ENCODE results near the gene SPSB4. TPM values are rescaled to one million over a fixed set of nuclear protein-coding genes. Genes with fewer than 3 reads are reported as not detected.

SPSB4 gene
- total and polyA plus RNA-seq, 10 of the 15 experiments (the other 5 are each of a cell fraction or from before 2014, with no cell fraction given), result not detected

GRCh38 chr3:141179983-141180382 lies 128.8 kb downstream of the SPSB4 start:
- H4K20me1 ChIP-seq (ENCODE audit: control insufficient read depth, insufficient read depth), result no peaks in the 10 kb centered on the region
- FAIRE-seq (no peak), DNase-seq (ENCODE audit: low read depth, low spot score) (no peak), ATAC-seq (no peak)
- no peak overlapping the region for H3K4me2 ChIP-seq (ENCODE audit: control insufficient read depth, insufficient read depth)
- no peaks in the 10 kb centered on the region for H3K79me2 ChIP-seq (ENCODE audit: control insufficient read depth, insufficient read depth, low read length)
- intact Hi-C loops (cut with micrococcal nuclease; ENCODE audit: unreplicated experiment) (no loop called here), in situ Hi-C loops (cut with MboI) (no loop called here)
- SMC1A ChIA-PET (ENCODE audit: uncharacterized antibody, unreplicated experiment), result no interaction called here
- POLR2A ChIA-PET, result no interaction called here
- BruUV-seq (replicated peaks), result no TSS peak
- CTCF ChIA-PET, result no interaction called here
- H2AFZ ChIP-seq (ENCODE audit: control insufficient read depth, low read depth, low read length), result no peak overlapping the region
- H3K27me3 ChIP-seq (replicated peaks in 1 of 2; ENCODE audit: control insufficient read depth in 2 of 2, insufficient read depth in 2 of 2, low read length in 1 of 2), result 0 out of 4 replicates have a peak, but pooled peaks cover 0 to 2% of the 10 kb centered on the region in 2 experiments
- WGBS (ENCODE audit: insufficient coverage, insufficient replicate concordance, low lambda C conversion rate, missing lambda C conversion rate), result 0% methylated on average over 1 of the region's 1 CpG
- no peaks in the 10 kb centered on the region for H3K9me3 ChIP-seq (replicated peaks; ENCODE audit: control insufficient read depth, insufficient read depth, low read length)
- no peaks in the 10 kb centered on the region for H3K36me3 ChIP-seq (ENCODE audit: control insufficient read depth in 2 of 2, insufficient read depth in 2 of 2, low read length in 1 of 2)
- H3K9ac ChIP-seq (ENCODE audit: control insufficient read depth, insufficient read depth, low read length), result no peak overlapping the region
- RAD21 ChIA-PET (ENCODE audit: unreplicated experiment), result no interaction called here
- no peak overlapping the region for H3K27ac ChIP-seq (ENCODE audit: control insufficient read depth, insufficient read depth)
- no peak overlapping the region for H3K4me3 ChIP-seq
- no peaks in the 10 kb centered on the region for H3K4me1 ChIP-seq (ENCODE audit: control insufficient read depth, insufficient read depth, low read length)
- TF ChIP-seq IRF5 (IDR thresholded peaks at IDR 0.05; ENCODE audit: borderline replicate concordance) (no peak), RELB (IDR thresholded peaks at IDR 0.05; ENCODE audit: low read depth) (no peak), NFYA (IDR thresholded peaks at IDR 0.05; ENCODE audit: borderline replicate concordance, low read depth, low read length) (no peak), RCOR1 (conservative IDR thresholded peaks at IDR 0.05; ENCODE audit: low read depth, low read length) (no peak), ZBED1 (IDR thresholded peaks at IDR 0.05; ENCODE audit: borderline replicate concordance) (no peak), MYB (IDR thresholded peaks at IDR 0.05; ENCODE audit: borderline replicate concordance, low read depth, low read length) (no peak), POLR2A (IDR thresholded peaks at IDR 0.05; ENCODE audit: low read depth, low read length) (no peak), ASH2L (IDR thresholded peaks at IDR 0.05; ENCODE audit: borderline replicate concordance, low read depth) (no peak), RB1 (IDR thresholded peaks at IDR 0.05; ENCODE audit: borderline replicate concordance) (no peak), FOXM1 (IDR thresholded peaks at IDR 0.05; ENCODE audit: low read depth, low read length) (no peak), E2F8 (IDR thresholded peaks at IDR 0.05; ENCODE audit: low read depth, partially characterized antibody) (no peak), ZNF24 (IDR thresholded peaks at IDR 0.05) (no peak), CBX5 (IDR thresholded peaks at IDR 0.05; ENCODE audit: low read depth) (no peak), EED (IDR thresholded peaks at IDR 0.05; ENCODE audit: low read depth) (no peak), SUPT20H (IDR thresholded peaks at IDR 0.05; ENCODE audit: borderline replicate concordance, control insufficient read depth, low read depth, low read length) (no peak), RBBP5 (conservative IDR thresholded peaks at IDR 0.05) (no peak)
- TF ChIP-seq, protein P1, sequence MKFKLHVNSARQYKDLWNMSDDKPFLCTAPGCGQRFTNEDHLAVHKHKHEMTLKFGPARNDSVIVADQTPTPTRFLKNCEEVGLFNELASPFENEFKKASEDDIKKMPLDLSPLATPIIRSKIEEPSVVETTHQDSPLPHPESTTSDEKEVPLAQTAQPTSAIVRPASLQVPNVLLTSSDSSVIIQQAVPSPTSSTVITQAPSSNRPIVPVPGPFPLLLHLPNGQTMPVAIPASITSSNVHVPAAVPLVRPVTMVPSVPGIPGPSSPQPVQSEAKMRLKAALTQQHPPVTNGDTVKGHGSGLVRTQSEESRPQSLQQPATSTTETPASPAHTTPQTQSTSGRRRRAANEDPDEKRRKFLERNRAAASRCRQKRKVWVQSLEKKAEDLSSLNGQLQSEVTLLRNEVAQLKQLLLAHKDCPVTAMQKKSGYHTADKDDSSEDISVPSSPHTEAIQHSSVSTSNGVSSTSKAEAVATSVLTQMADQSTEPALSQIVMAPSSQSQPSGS (IDR thresholded peaks at IDR 0.05; ENCODE audit: low read length), result no peak
- TF ChIP-seq, protein P2, sequence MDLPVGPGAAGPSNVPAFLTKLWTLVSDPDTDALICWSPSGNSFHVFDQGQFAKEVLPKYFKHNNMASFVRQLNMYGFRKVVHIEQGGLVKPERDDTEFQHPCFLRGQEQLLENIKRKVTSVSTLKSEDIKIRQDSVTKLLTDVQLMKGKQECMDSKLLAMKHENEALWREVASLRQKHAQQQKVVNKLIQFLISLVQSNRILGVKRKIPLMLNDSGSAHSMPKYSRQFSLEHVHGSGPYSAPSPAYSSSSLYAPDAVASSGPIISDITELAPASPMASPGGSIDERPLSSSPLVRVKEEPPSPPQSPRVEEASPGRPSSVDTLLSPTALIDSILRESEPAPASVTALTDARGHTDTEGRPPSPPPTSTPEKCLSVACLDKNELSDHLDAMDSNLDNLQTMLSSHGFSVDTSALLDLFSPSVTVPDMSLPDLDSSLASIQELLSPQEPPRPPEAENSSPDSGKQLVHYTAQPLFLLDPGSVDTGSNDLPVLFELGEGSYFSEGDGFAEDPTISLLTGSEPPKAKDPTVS (IDR thresholded peaks at IDR 0.05; ENCODE audit: low read depth, low read length), result no peak

Data from GM12878 (cell line).